ENCODE data around the gene HOXA9. TPM values are rescaled to one million over a fixed set of nuclear protein-coding genes. Genes with fewer than 3 reads are reported as not detected.

The HOXA9 gene
- polyA plus RNA-seq, 4 donors, result 92.9 to 122 (median 115) TPM

- DNase-seq (ENCODE audit: low read depth in 4 of 4, low spot score in 3 of 4), result peak in 3 of 4 donors; percentile 78 to 87 (median 86)
These were observed 34.6 kb downstream of the HOXA9 start, which contains the start of gene HOXA4 for GRCh38 chr7:27130540-27131389. HOXA4 (minus strand) TSS chr7:27130757; CDS start chr7:27130733, 24 bp downstream.

GRCh38 chr7:27129729-27130539, 35.4 kb downstream of the HOXA9 start:
- no peak for DNase-seq (ENCODE audit: low read depth in 4 of 4, low spot score in 3 of 4)

DNA sequence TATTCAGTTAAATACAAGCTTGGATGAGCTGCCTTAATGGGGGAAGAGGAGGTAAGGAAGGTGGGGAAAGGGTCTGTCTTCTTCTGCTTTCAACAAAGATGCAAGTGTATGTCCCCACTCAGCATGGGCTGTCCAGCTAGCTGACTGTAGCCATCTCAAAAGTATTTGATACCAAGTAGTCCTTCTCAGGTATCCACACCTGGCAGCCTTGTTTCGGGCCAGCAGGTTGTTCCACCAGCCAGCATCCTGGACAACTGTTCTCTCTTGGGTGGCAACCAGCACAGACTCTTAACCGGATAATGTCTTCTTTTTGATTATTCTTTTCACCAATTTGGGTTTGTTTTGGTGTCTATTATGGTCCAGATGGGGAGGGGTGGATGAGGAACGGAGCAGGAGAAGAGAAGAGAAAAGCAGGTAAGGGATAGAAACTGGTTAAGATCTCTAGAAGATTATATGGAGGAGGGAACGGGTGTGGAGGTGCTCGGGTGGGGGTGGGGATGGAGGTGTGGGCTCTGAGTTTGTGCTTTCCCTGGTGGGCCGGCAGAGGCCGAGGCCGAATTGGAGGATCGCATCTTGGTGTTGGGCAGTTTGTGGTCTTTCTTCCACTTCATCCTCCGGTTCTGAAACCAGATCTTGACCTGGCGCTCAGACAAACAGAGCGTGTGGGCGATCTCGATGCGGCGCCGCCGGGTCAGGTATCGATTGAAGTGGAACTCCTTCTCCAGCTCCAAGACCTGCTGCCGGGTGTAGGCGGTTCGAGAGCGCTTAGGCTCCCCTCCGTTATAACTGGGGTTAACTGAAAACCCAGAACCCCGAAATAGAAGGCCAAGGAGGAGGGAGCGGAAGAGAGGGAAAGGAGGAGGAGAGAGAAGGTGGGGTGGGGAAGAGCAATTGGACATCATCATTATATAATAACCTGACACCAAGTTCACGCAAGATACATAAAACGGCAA, 36.3 kb downstream of the HOXA9 start:
- DNase-seq (ENCODE audit: low read depth in 4 of 4, low spot score in 3 of 4), result no peak

GRCh38 chr7:27128034-27128433, 37.3 kb downstream of the HOXA9 start:
- DNase-seq (ENCODE audit: low read depth in 4 of 4, low spot score in 3 of 4), result peak in 1 of 4 donors; percentile 74

DNA sequence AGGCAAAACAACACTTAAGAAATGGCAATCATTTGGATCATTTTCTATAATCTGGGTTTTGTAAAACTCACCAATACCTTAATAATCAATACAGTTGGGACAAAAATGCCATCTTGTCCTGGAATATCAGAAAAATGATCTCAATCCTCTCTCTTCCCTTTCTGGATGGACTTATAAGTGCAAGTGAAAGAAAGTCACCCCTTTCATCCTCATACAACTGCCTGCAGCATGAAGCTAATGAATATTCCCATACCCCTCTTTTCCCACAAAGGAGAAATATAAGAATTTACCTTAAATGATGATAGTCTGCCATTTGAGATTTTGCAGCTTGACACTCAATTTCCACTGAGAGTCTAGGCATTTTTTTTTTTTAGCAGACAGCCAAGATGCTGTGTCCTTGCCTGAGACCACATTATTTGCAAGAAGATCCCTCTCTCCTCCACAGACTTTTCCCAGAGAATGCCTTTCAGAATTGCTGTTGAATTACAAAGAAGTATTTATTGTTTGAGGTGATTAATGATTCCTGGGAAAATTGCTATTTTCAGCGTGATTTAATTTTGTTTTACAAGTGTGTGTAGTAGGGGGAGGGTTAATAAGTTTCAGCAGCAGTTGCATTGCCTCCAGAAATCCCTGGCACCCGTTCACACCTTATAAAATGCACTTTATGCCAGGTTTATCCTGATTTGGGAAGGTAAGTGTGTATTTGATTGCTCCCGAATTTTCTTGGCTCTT, 38.6 kb downstream of the HOXA9 start:
- DNase-seq (ENCODE audit: low read depth in 4 of 4, low spot score in 3 of 4), result no peak

DNA sequence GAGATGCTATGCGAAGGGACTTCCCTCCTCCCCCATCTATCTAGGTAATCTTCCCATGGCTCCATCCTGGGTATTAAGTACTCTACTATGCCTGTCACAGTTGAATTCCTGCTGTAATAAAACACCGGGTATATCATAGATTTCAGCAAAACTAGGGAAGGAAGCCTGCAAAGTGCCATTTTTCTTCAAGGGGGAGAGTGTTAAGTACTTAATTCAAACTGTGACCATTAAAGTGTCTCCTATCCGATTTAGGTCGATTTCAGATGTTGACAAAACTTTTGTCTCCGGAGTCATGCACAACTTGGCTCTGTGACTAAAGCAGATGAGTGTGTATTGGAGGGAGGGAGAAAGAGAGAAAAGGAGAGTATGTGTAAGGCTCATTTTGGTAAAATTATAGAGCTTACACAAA, 39.3 kb downstream of the HOXA9 start:
- DNase-seq (ENCODE audit: low read depth in 4 of 4, low spot score in 3 of 4), result no peak

DNA sequence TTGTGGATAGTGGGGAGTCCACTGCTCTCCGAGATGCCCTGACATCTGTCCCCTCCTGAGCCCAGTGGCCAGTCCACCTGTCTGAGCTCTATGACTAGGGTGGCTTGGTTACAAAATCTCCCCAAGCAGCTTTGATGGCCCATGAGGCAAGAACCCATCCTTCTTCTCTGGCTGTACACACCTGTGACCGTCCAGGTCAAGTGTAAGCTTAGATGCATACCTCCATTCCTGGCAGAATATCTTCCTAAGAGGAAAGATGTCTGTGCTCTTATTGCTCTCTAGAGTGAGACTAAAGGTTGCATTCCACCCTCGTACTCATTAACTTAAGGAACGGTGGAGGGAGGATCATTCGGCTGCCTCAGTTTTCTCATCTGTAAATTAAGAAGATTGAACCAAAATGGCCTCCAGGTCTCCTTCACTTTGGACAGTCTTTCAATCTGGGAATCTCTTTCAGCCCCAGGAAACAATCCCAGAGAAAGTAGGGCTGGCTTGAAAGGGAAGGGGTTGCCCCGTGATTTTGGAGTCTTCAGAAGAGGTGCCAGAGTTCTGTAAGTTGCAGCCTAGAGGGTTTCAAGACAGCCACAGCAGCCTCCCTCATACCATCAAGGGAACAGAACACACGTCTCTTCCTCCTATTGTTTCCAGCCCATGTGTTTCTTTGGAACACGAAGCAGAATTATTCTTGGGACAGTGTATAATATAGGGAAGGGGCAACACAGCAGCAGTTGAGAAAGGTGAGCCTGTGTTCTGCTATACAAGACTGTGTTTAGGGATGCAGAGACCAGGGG, 40.2 kb downstream of the HOXA9 start:
- no peak for DNase-seq (ENCODE audit: low read depth in 4 of 4, low spot score in 3 of 4)

DNA sequence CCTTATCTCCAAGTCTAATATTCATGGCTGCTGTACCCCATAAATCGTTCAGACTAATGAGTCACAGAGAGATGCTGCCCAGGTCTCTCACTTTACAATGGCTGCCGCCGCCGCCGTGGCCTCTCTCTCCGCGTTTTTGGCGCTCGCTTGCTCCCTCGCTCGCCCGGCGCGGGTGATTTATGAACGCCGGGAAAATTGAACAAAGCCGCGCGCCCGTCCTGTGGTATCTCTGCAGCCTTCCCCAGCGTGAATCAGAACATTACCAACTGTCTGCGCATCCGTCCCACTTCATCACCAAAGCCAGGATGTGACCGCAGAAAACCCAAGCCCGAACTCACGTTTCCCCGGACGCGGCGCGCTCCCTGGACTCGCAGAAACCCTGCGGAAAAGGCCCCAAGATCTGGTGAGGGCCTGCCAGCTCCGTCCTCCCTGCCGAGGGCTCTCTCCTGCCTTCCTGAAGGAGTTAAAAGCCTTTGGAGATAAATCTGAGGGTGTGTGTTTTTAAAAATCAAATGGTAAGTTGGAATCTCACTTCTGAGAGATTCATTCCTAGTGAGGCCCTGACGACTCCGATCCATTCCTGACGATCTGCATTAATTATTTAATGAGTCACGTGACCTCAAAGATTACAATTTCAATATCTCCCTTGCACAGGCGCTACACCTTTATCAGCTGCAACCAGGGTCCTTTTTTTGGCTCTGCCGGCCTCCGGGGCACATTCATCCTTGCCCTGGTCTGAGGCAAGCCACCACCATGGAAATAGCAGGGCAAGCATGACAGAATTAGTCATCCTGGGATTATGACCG, 41.0 kb downstream of the HOXA9 start:
- DNase-seq (ENCODE audit: low read depth in 4 of 4, low spot score in 3 of 4), result no peak

- no peak for DNase-seq (ENCODE audit: low read depth in 4 of 4, low spot score in 3 of 4)
These were observed 41.8 kb downstream of the HOXA9 start for GRCh38 chr7:27123477-27124053.

- no peak for DNase-seq (ENCODE audit: low read depth in 4 of 4, low spot score in 3 of 4)
These were observed 42.3 kb downstream of the HOXA9 start for GRCh38 chr7:27123007-27123476.

DNA sequence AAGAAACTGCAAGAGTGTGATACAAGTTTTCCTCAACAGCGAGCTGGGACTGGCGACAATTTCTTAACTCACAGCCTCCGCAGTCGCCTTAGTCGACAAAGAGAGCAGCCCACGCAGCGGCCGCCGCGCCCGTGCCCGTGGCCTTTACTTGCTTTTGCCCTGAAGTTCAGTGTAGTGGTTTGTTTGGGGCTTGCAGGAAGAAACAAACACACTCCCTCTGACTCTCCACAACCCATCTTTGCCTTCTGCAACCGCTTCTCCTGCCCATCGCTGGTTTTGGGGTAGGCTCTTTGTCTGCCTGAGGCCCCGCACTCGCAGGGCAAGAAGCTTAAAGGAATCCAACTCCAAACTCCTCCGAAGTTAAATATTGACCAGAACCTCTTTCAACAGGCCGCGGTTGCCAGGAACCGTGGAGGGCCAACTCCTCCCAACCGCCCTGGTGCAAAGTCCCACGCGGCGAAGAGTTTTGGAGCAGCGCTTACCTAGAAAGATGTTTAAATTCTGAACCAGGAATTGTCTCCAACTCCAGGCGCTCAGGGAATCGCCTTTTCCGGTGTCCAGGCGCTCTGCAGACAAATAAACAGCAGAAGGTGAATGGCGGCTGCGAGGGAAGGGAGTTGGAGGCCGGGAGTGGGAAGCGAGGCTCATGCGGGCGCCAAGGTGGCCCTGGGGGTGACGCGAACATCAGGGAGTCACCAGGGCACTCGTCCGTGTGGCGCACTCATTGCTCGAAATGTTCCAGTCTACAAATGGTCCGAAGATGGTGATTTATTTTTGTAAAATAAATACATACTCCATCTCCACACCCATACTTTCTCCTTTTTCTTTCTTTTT, 43.0 kb downstream of the HOXA9 start:
- no peak for DNase-seq (ENCODE audit: low read depth in 4 of 4, low spot score in 3 of 4)

DNA sequence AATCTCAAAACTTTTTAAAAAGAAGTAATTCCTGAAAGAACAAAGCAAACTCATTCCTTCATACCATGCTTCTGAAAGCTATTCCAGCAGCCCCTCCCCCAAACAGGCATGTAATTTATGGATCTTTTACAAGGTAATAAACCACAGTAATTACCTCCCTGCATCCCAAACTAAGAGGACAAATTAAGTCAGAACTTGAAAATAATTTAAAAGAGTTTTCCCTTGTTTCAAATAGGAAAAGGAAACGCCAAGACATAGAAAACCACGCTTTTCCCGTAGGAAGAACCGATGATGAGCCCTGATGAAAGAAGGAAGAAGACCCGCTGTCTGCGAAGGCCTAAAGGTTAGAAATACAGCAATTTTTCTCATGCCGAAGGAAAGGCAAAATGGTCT, 43.7 kb downstream of the HOXA9 start:
- no peak for DNase-seq (ENCODE audit: low read depth in 4 of 4, low spot score in 3 of 4)

DNA sequence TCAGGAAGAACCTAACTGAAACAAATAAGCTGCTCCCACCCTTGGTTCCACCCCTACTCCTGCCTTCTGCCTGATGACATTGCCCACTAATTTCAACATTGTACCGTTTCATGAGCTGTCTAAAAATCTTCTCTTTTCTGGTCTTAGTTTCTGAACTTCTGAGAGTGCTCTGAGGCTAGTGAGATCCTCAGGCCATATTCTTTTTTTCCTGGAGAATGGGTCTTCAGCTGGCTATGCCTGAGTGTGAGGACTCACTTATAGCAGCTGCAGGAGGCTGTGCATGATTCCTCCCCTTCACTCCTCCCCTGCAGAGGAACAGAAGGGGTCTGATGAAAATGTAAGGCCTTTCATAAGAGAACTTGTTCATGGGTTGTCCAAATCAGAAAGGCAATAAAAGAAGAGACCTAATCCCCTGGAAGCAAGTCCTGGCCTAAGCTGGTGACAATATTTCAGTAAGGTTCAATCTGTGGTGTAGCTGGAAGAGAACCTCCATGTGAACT, 45.9 kb downstream of the HOXA9 start:
- DNase-seq (ENCODE audit: low read depth in 4 of 4, low spot score in 3 of 4), result no peak

- no peak for DNase-seq (ENCODE audit: low read depth in 4 of 4, low spot score in 3 of 4)
These were observed 46.8 kb downstream of the HOXA9 start for GRCh38 chr7:27118580-27118979.

DNA sequence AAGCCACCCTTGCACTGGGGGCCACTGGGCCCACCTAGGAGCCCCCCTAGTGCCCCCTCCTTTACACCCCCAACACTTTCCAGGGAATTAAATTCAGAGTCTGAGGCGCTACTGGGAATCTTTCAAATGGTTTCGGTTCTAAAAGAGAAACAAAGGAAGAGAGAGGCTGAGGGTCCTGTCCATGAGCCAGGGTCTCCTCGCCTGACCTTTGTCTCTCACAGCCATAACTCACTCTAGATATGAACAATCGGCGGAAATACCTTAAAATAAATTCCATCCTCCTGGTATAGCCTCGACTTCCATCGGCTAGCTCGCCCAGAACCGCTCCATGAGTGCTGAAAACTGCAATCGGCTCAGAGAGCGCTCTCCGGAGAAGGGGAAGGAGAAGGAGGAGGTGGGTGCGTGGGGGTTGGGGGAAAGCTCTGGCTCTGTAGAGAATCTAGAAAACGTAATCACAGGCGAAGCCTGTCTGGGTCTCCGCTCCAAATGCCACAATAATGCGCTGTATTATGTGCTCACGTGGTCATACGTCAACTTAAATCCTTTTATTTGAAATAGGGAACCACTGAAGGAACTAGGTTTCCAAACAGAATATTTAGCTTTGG, 47.3 kb downstream of the HOXA9 start:
- no peak for DNase-seq (ENCODE audit: low read depth in 4 of 4, low spot score in 3 of 4)

Measured in right renal pelvis (tissue), 4 donors.